Naive B cell (primary cell): ENCODE results near the gene LRIT1. TPM values are rescaled to one million over a fixed set of nuclear protein-coding genes. Genes with fewer than 3 reads are reported as not detected.
A peak's percentile ranks its signal among the peaks of the same experiment; 100 is the strongest.

Experiments
- ATAC-seq, 2 donors: fragments of 150-1000 bp; cut with Tn5 transposase; 2 replicates each; pipeline ENCODE4 v1.10.0; 2021; ENCODE audit warnings: low read depth in 2 of 2, mild to moderate bottlenecking in 2 of 2, moderate library complexity in 2 of 2
- DNase-seq: peaks from one replicate; pipeline ENCODE4 v3.0.0; 2022
- H3K27ac Mint-ChIP-seq, 6 donors: one replicate each; pipeline ENCODE4 v1.8.0; 2020 to 2022; ENCODE audit warnings: mild to moderate bottlenecking in 6 of 6, mixed read lengths in 6 of 6, moderate library complexity in 5 of 6, inconsistent platforms in 2 of 6
- H3K27me3 Mint-ChIP-seq, 3 donors: one replicate each; pipeline ENCODE4 v1.8.0; 2021 to 2022; ENCODE audit warnings: mixed read lengths in 3 of 3, mild to moderate bottlenecking in 1 of 3
- H3K36me3 Mint-ChIP-seq, 2 donors: one replicate each; pipeline ENCODE4 v1.8.0; 2020 to 2022; ENCODE audit warnings: mixed read lengths in 2 of 2, inconsistent platforms in 1 of 2, mild to moderate bottlenecking in 1 of 2
- H3K4me1 Mint-ChIP-seq, 3 donors: one replicate each; pipeline ENCODE4 v1.8.0; 2020 to 2022; ENCODE audit warnings: mixed read lengths in 3 of 3, inconsistent platforms in 1 of 3, mild to moderate bottlenecking in 1 of 3, moderate library complexity in 1 of 3
- H3K4me3 Mint-ChIP-seq, 8 donors: one replicate each; pipeline ENCODE4 v1.8.0; 2020 to 2022; ENCODE audit warnings: mild to moderate bottlenecking in 8 of 8, mixed read lengths in 8 of 8, moderate library complexity in 8 of 8, inconsistent platforms in 2 of 8
- H3K9me3 Mint-ChIP-seq, 7 donors: one replicate each; pipeline ENCODE4 v1.8.0; 2020 to 2022; ENCODE audit warnings: mixed read lengths in 7 of 7, mild to moderate bottlenecking in 5 of 7, inconsistent platforms in 2 of 7, moderate library complexity in 1 of 7
- polyA plus RNA-seq, 6 donors: library from polyadenylated mRNA; unstranded; fragments of 300-500 nt; fragmentation: Illumina TruSeq; gene quantifications; one replicate each; pipeline ENCODE4 v1.2.3, GENCODE V29; 2021; ENCODE audit warnings: low read depth in 6 of 6

Gene LRIT1
- polyA plus RNA-seq, 6 donors from 2014 or later, result not detected

DNA sequence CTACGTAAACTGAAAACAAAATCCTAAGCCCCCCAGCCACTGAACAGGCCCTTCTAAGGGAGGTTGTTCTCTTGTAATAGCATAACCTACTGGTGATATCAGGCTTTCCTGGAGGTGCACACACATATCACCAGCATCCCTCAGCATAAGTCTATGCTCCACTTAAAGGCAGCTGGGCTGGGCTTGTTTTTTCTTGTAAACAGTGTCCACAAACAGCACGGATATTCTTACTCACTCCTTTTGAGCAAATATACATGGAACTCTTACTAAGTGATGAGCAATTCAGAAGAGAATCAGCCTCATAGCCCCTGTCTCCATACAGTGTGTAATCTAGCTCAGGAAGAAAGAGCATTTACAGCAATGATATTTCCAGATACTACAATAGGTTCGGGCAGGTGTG is 2.4 kb downstream of the LRIT1 start:
- DNase-seq, result no peak
- peaks cover 13 to 32% (median 23%) of the 10 kb centered on the region in 3 donors for H3K27me3 Mint-ChIP-seq
- peaks cover 0 to 5% (median 0%) of the 10 kb centered on the region in 7 donors for H3K9me3 Mint-ChIP-seq
- ATAC-seq, result no peak
- no peak overlapping the region for H3K27ac Mint-ChIP-seq
- H3K4me3 Mint-ChIP-seq, result no peak overlapping the region
- H3K36me3 Mint-ChIP-seq, result peaks cover 0 to 5% of the 10 kb centered on the region in 2 donors
- no peaks in the 10 kb centered on the region for H3K4me1 Mint-ChIP-seq

- Mint-ChIP-seq H3K27ac (no peak overlapping the region), H3K9me3 (peaks cover 0 to 6% (median 0%) of the 10 kb centered on the region in 7 donors), H3K4me1 (no peaks in the 10 kb centered on the region), H3K36me3 (peaks cover 0 to 5% of the 10 kb centered on the region in 2 donors), H3K27me3 (peaks cover 13 to 32% (median 24%) of the 10 kb centered on the region in 3 donors), H3K4me3 (no peak overlapping the region)
- DNase-seq (no peak), ATAC-seq (no peak)
Observed at GRCh38 chr10:84237199-84238051, 3.9 kb downstream of the LRIT1 start.

- Mint-ChIP-seq H3K27me3 (peaks cover 13 to 32% (median 24%) of the 10 kb centered on the region in 3 donors), H3K9me3 (peaks cover 0 to 6% (median 0%) of the 10 kb centered on the region in 7 donors), H3K27ac (no peak overlapping the region), H3K36me3 (peaks cover 0 to 5% of the 10 kb centered on the region in 2 donors), H3K4me3 (no peak overlapping the region), H3K4me1 (no peaks in the 10 kb centered on the region)
- ATAC-seq (no peak), DNase-seq (no peak)
Observed at GRCh38 chr10:84236807-84237198, 4.5 kb downstream of the LRIT1 start.

GRCh38 chr10:84235096-84235495 is 6.2 kb downstream of the LRIT1 start:
- Mint-ChIP-seq H3K4me3 (no peak overlapping the region), H3K27ac (no peak overlapping the region), H3K27me3 (peaks cover 25 to 30% (median 29%) of the 10 kb centered on the region in 3 donors), H3K9me3 (peaks cover 0 to 6% (median 0%) of the 10 kb centered on the region in 7 donors), H3K4me1 (no peaks in the 10 kb centered on the region), H3K36me3 (peaks cover 0 to 5% of the 10 kb centered on the region in 2 donors)
- DNase-seq, result no peak
- ATAC-seq, result no peak

DNA sequence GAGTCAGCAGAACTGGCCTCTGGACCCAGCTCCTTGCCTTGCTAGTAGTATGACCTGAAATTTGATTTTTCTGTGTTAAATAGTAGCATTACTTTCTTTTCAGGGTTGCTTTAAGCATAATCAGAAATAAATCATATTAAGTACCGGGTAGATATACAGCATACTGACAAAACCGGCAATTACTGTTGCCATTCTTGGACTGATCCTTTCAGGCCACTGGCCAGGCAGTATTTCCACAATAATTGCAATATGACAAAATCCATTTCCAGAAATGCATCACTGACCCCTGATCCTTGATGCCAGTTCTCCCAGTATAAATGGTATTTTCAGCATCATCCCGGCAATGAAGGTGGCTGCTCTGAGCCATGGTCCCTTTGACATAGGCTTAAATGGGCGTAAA is 6.9 kb downstream of the LRIT1 start:
- no peak for ATAC-seq
- peaks cover 0 to 7% (median under 1%) of the 10 kb centered on the region in 7 donors for H3K9me3 Mint-ChIP-seq
- peaks cover 21 to 34% (median 30%) of the 10 kb centered on the region in 3 donors for H3K27me3 Mint-ChIP-seq

DNA sequence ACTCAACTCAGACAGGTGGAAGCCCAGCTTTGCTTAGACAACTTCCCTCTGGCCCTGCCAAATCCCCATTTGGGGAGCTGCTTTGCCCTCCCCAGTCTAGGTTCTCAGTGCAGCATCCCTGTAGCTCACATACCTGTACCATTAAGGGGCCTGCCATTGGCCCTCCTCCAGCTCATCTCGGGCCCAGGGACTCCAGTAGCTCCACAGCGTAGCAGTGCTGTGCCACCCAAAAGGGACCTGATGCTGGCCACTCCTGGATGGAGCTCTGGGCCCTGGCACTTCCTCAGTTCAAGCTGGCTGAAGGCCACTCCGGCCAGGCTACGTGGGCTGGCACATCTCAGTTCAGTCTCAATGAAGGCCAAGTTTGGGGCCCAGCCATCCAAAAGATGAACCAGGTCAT is 7.4 kb downstream of the LRIT1 start:
- H3K9me3 Mint-ChIP-seq, result peaks cover under 1 to 12% (median 3%) of the 10 kb centered on the region in 7 donors
- ATAC-seq (no peak), DNase-seq (no peak)
- peaks cover 19 to 39% (median 28%) of the 10 kb centered on the region in 3 donors for H3K27me3 Mint-ChIP-seq
- no peaks in the 10 kb centered on the region for H3K4me1 Mint-ChIP-seq
- no peak overlapping the region for H3K27ac Mint-ChIP-seq
- peaks cover 0 to 5% of the 10 kb centered on the region in 2 donors for H3K36me3 Mint-ChIP-seq
- H3K4me3 Mint-ChIP-seq, result no peak overlapping the region

More for the DNA sequence above, 6.9 kb downstream of the LRIT1 start:
- Mint-ChIP-seq H3K27ac (no peak overlapping the region), H3K36me3 (peaks cover 0 to 5% of the 10 kb centered on the region in 2 donors), H3K4me1 (no peaks in the 10 kb centered on the region), H3K4me3 (no peak overlapping the region)
- DNase-seq, result no peak

DNA sequence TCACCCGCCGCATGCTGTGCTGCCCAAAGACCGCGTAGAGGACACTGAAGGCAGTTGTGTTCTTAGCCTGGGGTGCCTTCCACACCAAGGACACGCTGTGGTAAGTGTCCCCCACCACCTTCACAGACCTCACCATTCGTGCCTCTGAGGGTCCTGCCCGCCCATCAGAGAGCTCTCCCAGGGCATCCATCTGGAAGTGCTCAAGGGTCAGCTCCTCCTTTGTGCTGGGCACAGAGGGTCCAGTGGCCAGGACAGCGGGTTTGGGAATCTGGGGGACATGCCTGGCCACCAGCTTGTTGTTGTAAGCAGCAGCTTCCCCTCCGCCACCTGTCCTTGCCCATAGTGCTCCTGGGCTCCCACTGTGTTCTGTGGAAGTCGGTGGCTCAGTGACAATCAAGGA is 9.0 kb downstream of the LRIT1 start:
- ATAC-seq, result no peak
- Mint-ChIP-seq H3K27ac (peak overlapping the region in 1 of 6 donors; percentile 64), H3K4me1 (no peaks in the 10 kb centered on the region), H3K9me3 (peaks cover 1 to 18% (median 5%) of the 10 kb centered on the region in 7 donors), H3K4me3 (no peak overlapping the region), H3K36me3 (peaks cover 0 to 5% of the 10 kb centered on the region in 2 donors), H3K27me3 (peaks cover 21 to 44% (median 33%) of the 10 kb centered on the region in 3 donors)
- DNase-seq, result no peak

DNA sequence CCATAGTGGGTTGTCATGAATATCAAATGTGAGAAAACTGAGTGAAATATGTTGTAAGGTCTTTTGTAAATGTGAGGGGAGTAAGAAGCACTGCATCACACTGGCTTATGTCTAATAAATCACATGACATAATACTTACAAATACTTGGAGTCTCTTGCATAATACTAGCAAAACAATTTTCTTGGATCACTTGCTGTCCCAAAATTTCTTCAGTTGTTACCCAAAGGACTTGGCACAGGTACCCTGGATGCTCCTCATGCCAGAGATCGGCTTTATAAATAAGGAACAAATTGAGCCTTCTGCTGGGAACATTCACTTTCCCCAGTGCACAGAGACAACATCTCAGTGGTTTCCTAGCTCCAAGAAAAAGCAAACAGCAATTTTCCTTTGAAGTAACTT is 11.0 kb downstream of the LRIT1 start:
- no peak overlapping the region for H3K4me3 Mint-ChIP-seq
- no peaks in the 10 kb centered on the region for H3K4me1 Mint-ChIP-seq
- H3K9me3 Mint-ChIP-seq, result peaks cover 0 to 13% (median 5%) of the 10 kb centered on the region in 7 donors
- peaks cover 24 to 49% (median 28%) of the 10 kb centered on the region in 3 donors for H3K27me3 Mint-ChIP-seq
- no peak for ATAC-seq
- no peak for DNase-seq
- no peak overlapping the region for H3K27ac Mint-ChIP-seq
- H3K36me3 Mint-ChIP-seq, result no peaks in the 10 kb centered on the region

GRCh38 chr10:84227810-84228209 is 13.5 kb downstream of the LRIT1 start:
- ATAC-seq (no peak), DNase-seq (no peak)
- Mint-ChIP-seq H3K27ac (no peak overlapping the region), H3K4me3 (no peak overlapping the region), H3K36me3 (no peaks in the 10 kb centered on the region), H3K27me3 (peaks cover 26 to 54% (median 27%) of the 10 kb centered on the region in 3 donors), H3K4me1 (no peaks in the 10 kb centered on the region), H3K9me3 (peaks cover 0 to 13% (median 5%) of the 10 kb centered on the region in 7 donors)

- DNase-seq, result no peak
- Mint-ChIP-seq H3K9me3 (peaks cover 0 to 13% (median 5%) of the 10 kb centered on the region in 7 donors), H3K4me1 (no peaks in the 10 kb centered on the region), H3K27me3 (peaks cover 35 to 52% (median 37%) of the 10 kb centered on the region in 3 donors), H3K27ac (peak overlapping the region in 1 of 6 donors; percentile 40), H3K36me3 (no peaks in the 10 kb centered on the region), H3K4me3 (no peak overlapping the region)
- ATAC-seq, result no peak
Observed at GRCh38 chr10:84226616-84227015, 14.7 kb downstream of the LRIT1 start.

GRCh38 chr10:84225427-84226173 is 15.7 kb downstream of the LRIT1 start, which contains the start of gene LRIT2:
Gene LRIT2 (minus strand): TSS chr10:84225544. CDS start chr10:84225520, 24 bp downstream.
- Mint-ChIP-seq H3K36me3 (no peaks in the 10 kb centered on the region), H3K4me1 (no peaks in the 10 kb centered on the region), H3K27me3 (peaks cover 34 to 45% (median 42%) of the 10 kb centered on the region in 3 donors)

DNA sequence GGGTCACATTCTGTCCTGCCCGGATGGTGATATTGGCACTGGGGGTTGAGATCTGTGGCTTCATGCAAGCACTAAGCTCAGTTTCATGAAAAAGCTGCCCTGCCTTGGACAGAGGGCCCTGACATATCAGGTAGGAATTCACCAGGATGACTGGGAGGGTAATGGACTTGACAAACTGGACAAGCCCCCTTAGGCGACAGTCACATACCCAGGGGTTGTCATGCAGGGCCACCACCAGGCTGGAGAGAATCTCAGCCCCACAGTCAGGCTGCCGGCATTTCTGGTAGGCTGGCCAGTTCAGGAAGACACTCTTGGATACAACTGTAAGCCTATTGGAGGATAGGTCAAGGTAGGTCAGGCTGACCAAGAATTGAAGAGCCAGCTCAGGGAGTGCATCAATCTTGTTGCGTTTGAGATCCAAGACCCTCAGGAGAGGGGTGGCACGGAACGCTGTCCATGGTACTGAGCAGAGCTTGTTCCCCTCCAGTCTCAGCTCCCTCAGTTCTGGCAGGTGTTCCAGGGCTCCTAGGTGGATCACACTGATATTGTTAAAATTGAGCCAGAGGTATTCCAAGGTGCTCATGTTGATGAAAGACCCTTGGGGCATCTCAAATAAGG is 16.8 kb downstream of the LRIT1 start:
- Mint-ChIP-seq H3K36me3 (peaks cover 0 to 3% of the 10 kb centered on the region in 2 donors), H3K27ac (no peak overlapping the region), H3K27me3 (peaks cover 38 to 45% (median 38%) of the 10 kb centered on the region in 3 donors), H3K4me1 (no peaks in the 10 kb centered on the region), H3K4me3 (no peak overlapping the region), H3K9me3 (peaks cover 2 to 18% (median 7%) of the 10 kb centered on the region in 7 donors)
- DNase-seq (no peak), ATAC-seq (no peak)

More at GRCh38 chr10:84225427-84226173, 15.7 kb downstream of the LRIT1 start, which contains the start of gene LRIT2:
- ATAC-seq (no peak), DNase-seq (no peak)
- Mint-ChIP-seq H3K27ac (no peak within 1 kb of the TSS), H3K9me3 (peaks cover 0 to 13% (median 5%) of the 10 kb centered on the region in 7 donors), H3K4me3 (no peak within 1 kb of the TSS)

DNA sequence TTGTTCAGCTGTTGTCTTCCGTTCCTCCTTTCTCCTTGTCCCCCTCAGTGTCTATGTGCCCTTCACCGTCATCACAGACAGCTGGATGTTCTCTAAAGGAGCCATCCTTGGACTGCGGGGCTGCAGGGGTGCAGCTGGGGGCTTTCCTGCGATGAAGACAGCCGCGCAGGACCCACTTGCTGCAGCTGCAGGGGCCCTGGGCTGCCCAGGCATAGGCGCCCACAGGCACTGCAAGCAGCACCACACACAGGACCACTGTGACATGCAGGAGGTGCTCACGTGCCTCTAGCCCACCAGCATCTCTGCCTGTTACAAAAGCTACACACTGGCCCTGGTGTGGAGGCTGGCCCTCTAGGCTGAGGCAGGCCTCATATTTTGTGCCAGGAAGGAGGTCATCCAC is 19.4 kb downstream of the LRIT1 start:
- DNase-seq (no peak), ATAC-seq (no peak)
- no peaks in the 10 kb centered on the region for H3K4me1 Mint-ChIP-seq
- H3K4me3 Mint-ChIP-seq, result no peak overlapping the region
- no peak overlapping the region for H3K27ac Mint-ChIP-seq
- H3K27me3 Mint-ChIP-seq, result peaks cover 19 to 36% (median 32%) of the 10 kb centered on the region in 3 donors
- peaks cover 0 to 11% (median 5%) of the 10 kb centered on the region in 7 donors for H3K9me3 Mint-ChIP-seq
- H3K36me3 Mint-ChIP-seq, result peaks cover 0 to 8% of the 10 kb centered on the region in 2 donors
